Fibroblast of skin of left biceps (primary cell): ENCODE measurements around the gene RALGDS.
"Not testable (repeated sequence)": the region's sequence is repeated elsewhere in the genome, so short reads cannot be mapped to it uniquely, and the experiment has no call there.

Source experiments
- DNase-seq, 2 experiments: peaks; one replicate each; pipeline ENCODE4 v3.0.0-alpha.2; 2013; ENCODE audit warnings: low read depth in 2 of 2

The RALGDS gene

GRCh38 chr9:133106511-133107244 lies 14.4 kb downstream of the RALGDS start:
- no peak for DNase-seq

DNA sequence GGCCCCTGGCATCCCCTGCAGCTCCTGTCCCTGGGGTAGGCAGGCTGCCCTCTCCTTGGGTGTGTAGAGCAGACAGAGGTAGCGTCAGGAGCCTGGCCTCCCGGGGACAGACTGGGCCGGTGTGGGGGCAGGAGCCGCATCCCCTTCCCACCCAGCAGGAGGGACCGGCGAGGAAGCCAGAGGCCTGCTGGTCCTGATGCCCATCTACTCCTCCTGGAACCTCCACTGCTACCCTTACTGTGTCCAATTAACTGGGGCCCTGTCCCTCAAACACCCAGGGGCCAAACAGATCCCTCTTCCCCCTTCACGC lies 15.6 kb downstream of the RALGDS start:
- DNase-seq = no peak

DNA sequence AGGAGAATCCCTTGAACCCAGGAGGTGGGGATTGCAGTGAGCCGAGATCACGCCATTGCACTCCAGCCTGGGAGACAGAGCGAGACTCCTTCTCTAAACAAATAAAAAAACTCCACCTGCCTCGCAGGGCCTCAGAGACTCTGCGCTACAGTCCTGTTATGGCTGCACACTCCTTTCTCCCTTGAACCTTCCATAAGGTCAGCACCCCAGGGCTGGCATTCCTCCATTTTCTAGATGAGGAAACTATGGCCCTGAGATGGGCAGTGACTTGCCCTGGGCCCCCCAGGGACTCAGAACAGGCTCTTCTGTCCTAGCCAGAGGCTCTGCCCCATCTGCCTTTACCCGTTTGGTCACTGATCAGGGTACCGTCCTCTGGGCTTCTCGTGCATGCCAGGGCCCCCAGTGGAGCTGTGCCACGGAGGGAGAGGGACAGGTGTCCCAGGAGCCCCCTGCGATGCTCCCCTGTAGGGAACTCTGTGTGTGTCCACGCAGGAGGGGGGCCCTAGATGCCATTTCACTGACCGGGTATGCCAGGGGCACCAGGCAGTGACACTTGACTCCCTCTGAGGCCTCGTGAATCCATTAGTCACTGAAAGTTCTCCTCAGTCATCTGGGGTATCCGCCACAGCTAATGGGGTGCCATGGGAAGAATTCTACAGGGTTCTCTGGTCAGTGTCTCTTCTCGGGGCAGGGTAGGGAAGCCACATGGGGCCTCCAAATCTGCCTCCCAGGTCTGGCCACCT lies 16.2 kb downstream of the RALGDS start:
- DNase-seq = no peak

DNA sequence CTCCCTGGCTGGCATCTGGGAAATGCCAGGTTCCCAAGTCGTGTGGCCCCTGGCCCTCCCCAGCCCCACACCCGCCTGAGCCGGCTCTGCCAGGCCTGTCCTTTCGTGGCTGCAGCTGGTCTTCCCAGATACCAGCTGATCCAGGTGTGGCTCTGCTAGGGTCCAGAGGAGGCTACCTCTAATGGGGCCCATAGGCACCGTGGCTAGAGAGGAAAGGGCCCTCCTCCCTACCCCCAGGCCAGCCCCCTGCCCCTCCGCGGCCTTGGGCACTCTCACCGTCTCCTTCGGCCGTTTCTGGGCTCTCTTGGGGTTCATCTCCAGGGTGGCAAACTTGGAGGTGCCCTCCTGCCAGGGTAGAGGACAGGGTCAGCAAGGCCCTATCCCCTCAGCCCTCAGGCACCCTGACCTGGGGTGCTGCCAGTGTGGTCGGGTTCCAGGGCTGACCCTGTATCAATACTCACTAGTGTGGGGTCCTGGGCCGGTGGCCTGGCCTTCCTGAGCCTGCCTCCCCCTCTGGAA lies 17.0 kb downstream of the RALGDS start:
- no peak for DNase-seq

DNA sequence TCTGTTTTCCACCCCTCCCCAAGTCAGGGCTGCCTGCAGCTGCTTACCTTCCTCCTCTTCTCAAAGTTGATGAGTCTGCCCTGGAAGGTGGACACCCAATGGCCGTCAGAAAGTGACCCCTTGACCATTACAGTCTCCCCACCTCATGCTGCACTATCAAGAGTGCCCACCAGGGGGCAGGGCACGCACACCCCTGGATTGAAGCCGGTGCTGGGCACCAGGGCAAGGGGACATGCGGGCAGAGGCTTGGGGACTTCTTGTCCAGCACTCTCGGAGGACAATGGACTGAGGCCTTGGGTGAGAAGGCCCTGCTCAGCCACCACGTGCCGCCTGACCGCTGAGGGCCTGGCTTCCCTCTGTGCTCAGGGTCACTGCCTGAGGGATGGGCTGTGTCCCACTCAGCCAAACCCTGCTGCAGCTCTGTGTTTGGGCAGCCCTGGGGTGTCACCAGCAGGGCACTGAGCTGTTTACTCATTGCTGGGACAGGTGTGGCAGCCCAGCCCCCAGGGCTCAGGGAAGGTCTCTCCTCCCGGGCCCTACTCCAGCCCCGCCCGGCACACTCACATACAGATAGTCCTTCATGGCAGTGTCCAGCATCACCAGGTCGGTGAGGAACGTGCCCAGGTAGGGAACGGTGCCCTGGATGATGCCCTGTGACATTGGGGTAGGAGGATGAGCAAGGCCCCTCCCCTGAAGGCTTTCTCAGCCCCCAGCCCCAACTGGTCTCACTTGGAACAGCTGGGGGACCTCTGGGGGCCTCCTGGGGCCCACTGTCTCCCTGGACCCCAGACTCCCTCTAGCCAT lies 17.7 kb downstream of the RALGDS start:
- DNase-seq = no peak

DNA sequence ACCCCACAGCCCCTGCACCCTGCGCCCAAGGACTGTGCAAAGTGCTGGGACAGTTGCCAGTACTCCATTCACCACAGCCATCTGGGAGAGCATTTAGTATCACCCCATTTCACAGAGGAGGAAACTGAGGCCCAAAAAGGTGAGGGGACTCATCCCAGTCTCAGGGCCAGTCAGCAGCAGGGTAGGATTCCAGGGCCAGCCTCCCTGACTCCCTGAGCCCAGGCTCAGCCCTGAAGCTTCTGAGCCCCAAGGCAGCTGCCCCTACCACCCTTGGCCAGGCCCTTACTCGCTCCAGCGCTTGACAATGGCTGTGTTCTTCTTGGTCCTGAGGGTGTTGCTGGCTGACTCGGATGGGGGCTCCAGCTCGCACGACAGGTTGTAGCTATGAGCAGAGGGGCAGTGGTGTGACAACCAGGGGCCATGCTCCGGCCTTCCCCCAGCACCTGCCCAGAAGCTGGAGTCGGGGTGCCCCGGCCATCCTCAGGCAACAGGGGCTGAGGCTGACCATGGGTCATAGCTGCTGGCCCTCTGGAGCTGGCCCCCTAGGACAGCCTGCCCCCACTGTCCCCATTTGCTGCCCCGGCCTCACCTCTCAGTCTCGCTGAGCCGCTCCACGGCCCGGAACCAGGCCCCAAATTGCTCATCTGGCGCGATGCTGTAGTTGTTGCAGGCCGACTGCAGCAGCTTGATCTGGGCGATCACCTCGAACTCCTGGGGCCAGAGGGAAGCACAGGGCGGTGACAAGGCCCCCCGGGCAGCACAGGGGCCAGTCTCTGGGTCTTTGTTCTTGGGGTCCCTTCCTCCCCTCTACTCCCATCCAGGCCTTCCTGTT lies 18.6 kb downstream of the RALGDS start:
- DNase-seq = no peak

DNA sequence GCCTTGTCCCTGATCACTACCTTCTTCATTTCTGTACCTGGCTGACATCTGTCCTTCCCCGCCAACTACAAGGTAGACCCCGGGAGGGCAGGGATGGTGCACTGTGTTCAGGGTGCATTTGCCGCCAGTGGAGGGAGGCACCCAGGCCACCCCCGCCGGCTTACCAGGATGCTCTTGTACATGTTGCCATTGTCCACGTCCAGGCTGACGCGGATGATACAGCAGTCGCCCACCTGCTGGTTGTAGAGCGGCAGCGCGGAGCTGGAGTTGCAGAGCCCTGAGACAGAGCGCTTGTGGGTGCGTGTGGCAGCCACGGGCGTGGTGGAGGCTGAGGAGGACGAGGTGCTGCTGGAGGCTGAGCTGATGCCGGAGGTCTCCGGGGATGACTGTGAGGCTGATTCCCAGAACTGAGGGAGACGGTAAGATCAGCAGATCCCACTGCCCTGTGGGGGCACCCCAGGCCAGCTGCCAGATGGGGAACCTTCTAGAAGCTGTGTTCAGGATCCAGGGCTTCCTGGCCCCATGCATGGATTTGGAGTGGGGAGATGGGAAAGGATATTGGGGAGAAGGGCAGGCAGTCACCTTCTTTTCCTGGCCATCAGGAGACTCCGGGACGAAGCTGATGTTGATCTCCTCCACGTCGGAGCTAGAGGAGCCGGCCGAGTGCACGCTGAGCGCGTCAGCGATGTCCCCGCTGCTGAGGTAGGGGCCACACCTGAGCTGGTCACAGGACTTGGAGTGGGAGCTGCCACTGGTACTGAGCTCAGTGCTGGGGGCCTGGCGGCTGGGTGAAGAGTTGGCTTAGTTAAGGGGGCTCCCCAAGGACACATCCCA lies 19.5 kb downstream of the RALGDS start:
- no peak for DNase-seq

GRCh38 chr9:133100506-133101355 lies 20.3 kb downstream of the RALGDS start:
- DNase-seq = no peak

- DNase-seq = no peak
Observed at GRCh38 chr9:133099726-133100505, 21.1 kb downstream of the RALGDS start.

- no peak for DNase-seq
Observed at GRCh38 chr9:133098871-133099270, 22.2 kb downstream of the RALGDS start.

DNA sequence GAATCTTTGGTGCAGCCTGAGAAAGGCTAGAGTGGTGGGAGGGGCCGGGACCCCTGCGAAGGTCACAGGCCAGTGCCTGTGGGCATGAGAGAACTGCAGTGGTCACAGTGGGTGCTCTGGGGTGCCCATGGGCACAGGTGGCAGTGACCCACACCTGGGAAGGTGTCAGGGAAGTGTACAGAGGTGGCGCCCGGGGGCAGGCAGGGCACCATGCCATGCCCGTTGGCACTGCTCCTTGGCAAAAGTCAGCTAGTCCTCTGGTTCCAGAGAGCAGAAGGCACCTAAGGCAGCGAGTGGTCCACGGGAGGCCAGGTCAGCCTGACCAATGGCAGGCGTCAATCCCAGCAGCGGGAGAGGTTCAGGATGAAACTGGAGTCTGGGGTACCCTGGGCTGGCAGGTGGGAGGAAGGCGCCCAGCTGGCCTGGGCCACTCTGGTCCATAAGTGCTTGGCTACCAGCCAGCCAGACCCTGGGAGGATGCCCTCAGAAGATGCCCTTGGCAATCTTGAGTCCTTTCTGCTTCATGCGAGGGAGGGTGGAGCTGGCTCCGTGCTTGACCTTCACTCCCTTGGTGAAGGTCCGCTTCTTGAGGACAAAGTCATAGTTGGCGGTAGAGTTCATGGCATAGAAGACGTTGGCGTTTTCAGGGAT lies 22.8 kb downstream of the RALGDS start:
- no peak for DNase-seq

DNA sequence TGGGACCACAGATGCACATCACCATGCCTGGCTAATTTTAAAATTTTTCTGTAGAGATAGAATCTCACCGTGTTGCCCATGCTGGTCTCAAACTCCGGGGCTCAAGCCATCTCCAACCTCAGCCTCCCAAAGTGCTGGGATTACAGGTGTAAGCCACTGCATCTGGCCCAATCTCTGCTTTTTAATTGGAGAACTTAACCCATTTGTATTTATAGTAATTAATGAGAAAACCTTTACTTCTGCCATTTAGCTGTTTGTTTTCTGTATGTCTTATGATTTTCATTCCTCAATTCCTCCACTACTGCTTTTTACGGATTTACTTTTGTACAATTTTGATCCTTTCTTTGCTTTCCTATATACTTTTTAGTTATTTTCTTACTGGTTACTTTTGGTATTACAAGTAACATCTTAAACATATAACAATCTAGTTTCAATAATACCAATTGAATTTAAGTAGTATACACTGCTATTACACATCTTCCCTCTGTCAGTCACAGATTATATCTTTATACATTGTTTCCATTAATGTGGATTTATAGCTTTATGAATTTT lies 26.1 kb downstream of the RALGDS start:
- no peak for DNase-seq

GRCh38 chr9:133094351-133094750 lies 26.7 kb downstream of the RALGDS start:
- DNase-seq = not testable (repeated sequence)

GRCh38 chr9:133090752-133091385 lies 30.2 kb downstream of the RALGDS start:
- no peak for DNase-seq

DNA sequence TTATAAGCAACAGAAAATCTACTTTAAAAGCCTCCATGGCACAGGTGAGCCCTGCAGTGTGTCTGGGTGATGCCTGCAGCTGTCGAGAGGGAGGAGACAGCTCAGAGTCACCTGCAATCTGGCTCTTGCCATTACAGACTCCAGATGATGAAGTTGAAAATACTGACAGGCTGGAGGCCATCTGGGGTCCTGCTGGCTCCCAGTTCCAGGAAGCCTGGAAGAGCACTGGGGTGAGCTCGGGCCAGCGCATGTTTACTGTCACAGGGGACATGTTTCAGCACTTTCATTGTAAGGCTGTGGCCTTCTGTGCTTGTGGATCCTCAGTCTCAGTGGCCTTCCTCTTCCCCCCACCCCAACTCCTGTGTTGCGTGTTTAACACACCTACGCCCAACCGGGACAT lies 30.9 kb downstream of the RALGDS start:
- no peak for DNase-seq

DNA sequence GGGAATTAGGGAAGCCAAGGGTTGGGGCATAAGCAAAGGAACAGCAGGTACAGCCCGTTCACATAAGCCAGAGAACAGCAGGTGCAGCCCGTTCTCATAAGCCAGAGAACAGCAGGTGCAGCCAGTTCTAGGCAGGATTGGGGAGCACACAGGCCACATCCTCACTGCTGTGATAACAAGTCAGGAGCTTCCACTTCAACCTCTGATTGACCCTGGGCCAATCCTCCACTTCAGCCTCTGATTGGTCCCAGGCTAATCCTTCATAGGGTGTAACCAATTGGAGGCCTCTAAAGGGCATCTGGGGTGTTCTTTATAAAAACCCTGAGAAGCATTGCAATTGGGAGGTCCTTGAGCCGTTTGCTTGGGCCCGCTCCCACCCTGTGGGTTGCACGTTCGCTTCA lies 31.8 kb downstream of the RALGDS start:
- no peak for DNase-seq

DNA sequence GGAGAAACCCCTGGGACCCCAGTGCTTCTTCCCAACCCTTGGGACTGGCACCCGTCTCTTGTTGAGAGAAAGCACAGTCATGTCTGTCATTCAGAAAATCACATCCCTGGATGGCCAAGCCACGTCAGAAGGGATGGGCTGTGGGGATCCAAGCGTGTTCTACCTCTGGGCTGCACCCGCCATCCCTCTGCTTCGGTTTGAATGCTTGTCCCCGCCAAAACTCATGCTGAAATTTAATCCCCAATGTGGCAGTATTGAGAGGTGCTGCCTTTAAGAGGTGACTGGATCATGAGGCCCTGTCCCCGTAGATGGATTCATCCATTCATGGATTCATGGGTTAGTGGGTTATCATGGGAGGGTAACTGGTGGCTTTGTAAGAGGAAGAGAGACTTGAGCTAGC lies 32.3 kb downstream of the RALGDS start:
- no peak for DNase-seq
